ENCODE data around the gene BATF.

- TF ChIP-seq EZH2 (IDR thresholded peaks at IDR 0.05; ENCODE audit: borderline replicate concordance, insufficient read depth, low read depth, low read length, poor library complexity, severe bottlenecking) (no peak), CTCF (IDR thresholded peaks at IDR 0.05) (no peak)
Measured at GRCh38 chr14:75566321-75566720, 44.1 kb downstream of the BATF start.

Data from B cell (primary cell).